GM21737 (cell line): ENCODE results near the gene FKBP3.
"Not testable (repeated sequence)": the region's sequence is repeated elsewhere in the genome, so short reads cannot be mapped to it uniquely, and the experiment has no call there.

Source experiments
- ATAC-seq: cut with Tn5 transposase; IDR thresholded peaks from one replicate; pipeline ENCODE4 v1.9.1; 2021; ENCODE audit warnings: mild to moderate bottlenecking, moderate library complexity; ENCODE audit not compliant: unreplicated experiment

FKBP3 gene

DNA sequence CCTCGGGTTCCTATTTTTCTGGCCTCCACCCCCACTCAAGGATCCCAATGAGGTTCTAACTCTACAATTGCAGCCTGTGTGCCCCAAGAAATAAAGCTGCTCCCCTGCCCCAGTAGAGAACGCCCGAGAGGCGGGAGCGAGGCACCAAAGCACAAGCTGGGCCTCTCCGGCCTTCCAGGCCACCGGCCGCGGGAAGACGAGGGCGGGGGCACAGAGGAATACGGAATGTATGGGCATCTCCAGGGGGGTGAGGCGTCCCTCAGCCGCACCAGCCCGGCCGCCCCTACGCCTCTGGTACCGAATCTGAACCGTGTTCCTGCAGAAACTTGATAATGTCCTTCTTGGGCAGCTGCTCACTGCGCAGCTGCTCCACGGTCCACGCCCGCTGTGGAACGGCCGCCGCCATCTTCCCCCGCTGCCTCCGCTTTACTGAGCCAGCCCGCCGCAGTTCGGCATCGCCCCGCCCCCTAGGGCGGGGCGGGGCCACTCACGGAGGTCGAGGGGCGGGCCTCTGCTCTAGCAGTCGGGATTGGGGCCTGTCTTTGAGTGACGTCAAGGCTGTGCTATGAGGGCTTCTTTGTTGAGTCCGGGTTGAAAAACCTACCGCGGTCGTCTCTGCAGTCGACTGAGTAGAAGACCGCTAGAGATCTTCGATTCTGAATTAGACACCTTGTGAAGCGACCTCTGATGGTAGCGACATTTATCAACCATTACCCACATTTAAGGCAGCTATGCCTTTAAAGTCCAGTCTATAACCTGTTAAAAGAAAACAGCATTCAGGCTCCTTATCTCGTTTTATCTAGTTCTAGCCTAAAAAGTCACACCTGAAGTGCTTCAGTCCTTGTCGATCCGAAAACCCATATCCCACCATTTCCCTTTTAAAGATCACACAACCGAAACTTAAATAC is at the start of gene FKBP3:
Gene FKBP3 (minus strand): TSS at position 431 of the 908 bp plus-strand sequence. CDS start 25 bp downstream, at position 406.
- ATAC-seq: peak; percentile 88

DNA sequence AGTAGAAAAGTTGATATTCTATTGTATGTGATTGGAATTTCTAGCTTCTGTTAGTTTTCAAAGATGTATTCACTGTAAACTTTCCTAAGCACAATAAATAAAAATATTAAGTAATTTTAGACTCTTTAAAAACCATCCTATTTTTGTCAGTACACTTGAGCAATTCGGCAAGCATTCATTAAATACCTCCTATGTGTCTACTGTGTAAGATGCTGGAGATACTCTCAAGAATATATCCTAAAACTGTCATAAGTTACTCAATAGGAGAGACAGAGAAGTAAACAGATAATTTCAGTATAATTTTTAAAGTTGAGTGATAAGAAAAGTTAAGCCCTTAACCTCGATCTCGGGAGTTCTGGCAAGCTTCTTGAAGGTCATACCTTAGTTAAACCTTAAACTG is 47.5 kb upstream of the FKBP3 start:
- no peak for ATAC-seq

DNA sequence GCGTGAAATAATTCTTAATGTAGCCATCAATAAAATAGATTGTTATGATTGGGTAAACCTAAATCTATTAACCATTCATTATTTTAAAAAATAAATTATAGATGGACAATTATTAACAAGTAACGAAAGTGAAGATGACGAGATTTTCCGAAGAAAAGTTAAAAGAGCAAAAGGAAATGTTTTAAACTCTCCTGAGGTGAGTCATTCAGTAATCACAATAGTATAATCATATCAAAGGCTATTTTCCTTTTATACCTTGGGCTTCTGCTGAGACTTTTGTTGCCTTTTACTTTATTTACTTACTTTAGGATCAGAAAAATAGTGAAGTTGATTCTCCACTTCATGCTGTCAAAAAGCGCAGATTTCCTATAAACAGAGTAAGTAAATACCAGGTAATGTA is 47.0 kb upstream of the FKBP3 start:
- ATAC-seq: no peak

DNA sequence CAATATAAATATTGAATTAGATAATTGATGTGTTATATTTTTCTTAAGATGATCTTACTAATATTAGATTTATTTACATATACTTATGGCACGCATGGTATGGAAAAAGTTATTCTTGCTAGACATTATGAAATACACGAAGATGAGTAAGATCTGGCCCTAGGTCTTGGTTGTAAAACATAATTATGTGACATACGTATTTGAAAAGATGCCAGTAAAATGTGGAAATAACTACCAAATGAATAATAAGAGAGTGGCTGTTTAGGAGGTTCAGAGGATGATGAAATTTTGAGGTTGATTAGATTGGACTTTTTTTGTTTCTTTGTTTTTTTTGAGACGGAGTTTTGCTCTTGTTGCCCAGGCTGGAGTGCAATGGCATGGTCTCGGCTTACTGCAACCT is 42.8 kb upstream of the FKBP3 start:
- ATAC-seq: no peak

DNA sequence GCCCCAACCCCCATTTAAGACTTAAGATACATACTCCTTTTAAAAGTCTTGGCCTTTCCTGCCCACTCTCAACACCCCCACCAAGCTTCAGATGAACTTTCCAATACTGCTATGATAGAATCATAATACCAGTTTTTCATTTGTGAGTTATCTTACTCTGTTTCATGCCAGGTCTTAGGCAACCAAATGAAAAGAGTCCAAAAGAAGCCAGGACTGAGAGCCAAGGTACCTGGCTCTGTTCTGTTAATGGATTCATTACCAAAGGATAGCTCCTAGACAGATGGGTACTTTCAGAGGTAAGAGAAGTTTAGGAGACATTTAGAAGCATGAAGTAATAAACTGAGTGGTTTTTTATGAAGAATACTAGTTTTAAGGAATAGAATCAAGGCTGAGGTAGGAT is 35.6 kb upstream of the FKBP3 start:
- ATAC-seq: no peak

DNA sequence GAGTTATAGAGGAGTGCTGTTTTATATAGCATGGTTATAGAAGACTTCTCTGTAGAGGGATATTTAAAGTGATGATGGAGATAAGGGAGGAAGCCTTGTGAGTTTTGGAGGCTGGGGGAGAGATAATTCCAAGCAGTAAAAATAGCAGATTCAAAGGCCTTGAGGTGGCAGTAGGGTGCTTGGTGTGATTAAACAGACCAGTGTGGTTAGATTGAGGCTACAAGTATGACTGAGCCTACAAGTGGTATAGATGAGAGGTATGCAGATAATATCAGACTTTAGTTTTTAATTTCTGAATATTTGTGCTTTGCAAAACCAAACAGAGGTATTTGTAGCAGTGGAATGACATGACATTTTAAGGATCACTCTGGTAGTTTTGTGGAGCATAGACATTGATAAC is 21.8 kb upstream of the FKBP3 start:
- ATAC-seq: no peak

DNA sequence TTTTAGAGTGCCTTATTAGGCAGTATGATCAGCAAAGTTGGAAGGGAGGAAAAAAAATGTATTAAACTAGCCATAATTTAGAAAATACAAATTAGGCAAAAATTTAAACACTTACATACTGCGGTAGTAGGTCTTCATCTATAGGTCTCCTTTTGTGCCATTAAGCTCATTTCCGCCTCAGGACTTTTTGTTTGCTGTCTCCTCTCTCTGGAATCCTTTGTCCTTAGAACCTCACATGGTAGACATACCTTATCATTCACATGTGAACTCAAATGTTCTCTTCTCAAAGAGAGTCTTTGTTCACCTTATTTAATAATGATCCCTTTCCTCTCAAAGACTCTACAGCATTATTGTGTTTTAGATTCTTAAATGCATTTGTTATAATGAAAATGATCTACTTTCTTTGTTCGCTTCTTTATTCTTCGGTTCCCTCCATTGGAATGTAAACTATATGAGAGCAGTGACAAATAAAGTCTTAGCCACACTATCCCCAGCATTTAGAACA is 16.2 kb upstream of the FKBP3 start:
- no peak for ATAC-seq

DNA sequence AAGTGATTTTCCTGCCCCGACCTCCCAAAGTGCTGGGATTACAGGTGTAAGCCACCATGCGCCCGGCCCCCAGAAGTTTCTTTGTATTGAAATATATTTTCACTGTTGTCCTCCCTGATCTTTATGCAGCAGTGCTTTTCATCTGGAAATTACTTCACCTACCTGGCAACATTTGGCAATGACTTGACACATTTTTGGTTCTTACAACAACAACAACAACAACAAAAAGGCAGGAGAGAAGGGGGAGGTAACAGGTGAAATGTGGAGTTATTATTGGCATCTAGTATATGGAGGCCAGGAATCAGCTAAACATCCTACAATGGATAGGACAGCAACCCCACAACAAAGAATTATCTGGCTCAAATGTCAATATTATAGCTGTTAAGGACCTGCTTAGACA is 15.3 kb upstream of the FKBP3 start:
- ATAC-seq: no peak

DNA sequence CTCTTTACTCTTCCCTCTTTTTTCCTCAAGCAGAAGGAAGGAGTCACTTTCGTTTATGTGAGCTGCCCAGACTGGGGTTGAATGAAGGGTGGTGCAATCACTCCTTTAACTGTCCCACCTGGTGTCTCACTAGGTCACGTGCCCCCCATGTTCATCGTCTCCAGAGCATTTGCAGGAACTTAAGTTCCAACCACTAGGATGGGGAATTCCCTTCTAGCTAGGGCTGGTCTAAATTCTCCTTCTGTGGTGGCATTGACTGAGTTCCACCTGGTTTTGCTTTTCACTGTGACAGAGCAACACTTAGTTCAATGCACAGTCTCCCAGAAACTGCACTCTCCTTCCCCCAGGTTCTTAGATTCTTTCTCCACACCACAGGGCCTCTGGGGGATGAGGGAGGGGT is 10.9 kb upstream of the FKBP3 start:
- ATAC-seq: no peak

DNA sequence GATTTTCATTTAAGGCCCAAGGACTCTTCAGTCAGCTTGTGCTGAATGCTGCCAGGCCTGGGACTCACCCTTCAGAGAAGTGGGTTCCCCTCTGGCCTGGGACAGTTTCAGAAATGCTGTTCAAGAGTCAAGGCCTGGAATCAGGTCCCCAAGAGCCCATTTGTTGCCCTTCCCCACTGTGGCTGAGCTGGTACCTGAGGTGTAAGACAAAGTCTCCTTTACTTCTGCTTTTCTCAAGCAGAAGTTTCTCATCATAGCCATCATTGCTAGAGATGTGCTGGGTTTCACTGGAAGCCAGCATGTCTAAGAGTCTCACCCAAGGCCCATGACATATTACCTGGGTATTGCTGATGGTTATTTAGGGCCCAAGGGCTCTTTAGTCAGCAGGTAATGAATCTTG is 10.4 kb upstream of the FKBP3 start:
- ATAC-seq: peak; percentile 56

DNA sequence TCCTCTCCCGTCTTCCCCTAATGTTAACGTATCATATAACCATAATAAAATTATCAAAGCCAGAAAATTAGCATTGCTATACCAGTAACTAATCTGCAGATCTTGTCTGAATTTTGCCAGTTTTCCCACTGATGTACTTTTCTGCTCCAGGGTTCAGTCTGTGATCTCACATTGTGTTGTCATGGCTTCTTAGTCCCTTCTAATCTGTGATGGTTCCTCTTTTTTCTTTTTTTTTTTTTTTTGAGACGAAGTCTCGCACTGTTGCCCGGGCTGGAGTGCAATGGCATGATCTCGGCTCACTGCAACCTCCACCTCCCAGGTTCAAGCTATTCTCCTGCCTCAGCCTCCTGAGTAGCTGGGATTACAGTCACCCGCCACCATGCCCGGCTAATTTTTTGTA is 7.8 kb upstream of the FKBP3 start:
- not testable (repeated sequence) for ATAC-seq

DNA sequence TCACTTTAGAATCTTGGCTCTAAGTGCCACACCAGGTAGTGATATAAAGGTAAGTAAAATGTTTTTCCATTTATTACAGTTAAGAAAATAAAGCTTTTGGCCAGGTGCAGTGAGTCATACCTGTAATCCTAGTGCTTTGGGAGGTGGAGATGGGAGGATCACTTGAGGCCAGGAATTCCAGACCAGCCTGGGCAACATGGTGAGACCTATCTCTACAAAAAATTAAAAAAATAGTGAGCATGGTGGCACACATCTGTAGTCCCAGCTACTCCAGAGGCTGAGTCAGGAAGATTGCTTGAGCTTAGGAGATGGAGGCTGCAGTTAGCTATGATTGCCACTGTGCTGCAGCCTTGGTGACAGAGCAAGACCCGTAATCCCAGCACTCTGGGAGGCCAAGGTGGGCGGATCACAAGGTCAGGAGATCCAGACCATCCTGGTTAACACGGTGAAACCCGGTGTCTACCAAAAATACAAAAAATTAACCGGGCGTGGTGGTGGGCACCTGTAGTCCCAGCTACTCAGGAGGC is 6.4 kb upstream of the FKBP3 start:
- no peak for ATAC-seq

DNA sequence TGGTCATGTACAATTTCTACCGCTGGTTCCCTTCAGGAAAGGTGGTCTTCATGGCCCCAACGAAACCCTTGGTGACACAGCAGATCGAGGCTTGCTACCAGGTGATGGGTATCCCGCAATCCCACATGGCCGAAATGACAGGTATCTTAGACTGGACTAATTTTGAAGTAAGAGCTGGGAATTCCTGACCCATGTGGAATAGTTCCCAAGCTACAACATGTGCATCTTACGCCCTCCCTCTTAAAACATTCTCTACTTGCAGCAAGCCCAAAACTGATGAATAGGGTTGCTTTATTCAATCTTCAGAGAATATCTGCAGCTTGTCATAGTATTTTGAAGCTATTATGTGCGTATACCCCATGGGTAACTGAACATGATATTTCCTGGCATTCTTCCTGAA is 2.1 kb upstream of the FKBP3 start:
- ATAC-seq: no peak

DNA sequence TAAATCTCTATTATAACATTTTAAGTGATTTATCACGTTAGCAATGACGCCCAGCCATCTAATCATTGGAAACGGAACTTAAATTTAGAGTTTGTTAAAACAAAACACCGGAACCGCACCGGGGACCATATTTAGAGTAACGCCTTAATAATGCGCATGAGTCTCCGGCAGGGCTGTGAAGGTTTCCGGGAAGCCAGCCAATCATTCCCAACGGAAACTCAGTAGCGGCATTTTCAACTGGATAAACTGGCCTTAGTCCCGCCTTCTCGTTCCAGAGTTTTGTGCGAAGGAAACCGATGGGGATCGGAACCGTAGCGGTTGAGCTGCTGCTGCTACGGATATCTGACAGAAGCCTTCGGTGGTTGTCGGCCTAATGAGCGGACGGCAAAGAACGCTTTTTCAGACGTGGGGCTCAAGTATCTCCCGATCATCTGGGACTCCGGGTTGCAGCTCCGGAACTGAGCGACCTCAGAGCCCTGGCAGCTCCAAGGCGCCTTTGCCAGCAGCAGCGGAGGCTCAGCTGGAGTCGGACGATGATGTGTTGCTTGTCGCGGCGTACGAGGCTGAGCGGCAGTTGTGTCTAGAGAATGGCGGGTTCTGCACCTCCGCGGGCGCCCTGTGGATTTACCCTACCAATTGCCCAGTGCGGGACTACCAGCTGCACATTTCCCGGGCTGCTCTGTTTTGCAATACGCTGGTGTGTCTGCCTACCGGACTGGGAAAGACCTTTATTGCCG is 1.5 kb upstream of the FKBP3 start, which contains the start of gene FANCM:
Gene FANCM (plus strand): TSS at position 272 of the 737 bp plus-strand sequence. CDS start 102 bp downstream, at position 374.
- peak; percentile 44 for ATAC-seq

DNA sequence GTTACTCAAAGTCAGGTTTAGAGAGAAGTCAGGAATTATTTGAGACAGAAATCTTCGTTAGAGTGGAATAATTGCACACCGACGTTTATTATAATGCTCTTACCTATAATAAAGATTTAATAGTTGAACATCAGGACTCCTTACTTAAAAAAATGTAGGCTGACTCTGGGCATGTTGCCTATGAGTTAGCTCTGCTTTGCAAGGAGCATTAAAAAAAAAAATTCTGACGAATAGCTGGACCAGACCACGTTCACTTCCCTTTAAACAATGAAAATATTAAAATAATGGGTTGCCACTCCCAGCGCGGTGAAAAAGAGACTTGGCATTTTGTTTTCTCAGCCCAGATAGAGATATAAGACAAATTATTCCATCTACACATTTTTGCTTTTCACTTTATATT is 875 bp upstream of the FKBP3 start:
- no peak for ATAC-seq

DNA sequence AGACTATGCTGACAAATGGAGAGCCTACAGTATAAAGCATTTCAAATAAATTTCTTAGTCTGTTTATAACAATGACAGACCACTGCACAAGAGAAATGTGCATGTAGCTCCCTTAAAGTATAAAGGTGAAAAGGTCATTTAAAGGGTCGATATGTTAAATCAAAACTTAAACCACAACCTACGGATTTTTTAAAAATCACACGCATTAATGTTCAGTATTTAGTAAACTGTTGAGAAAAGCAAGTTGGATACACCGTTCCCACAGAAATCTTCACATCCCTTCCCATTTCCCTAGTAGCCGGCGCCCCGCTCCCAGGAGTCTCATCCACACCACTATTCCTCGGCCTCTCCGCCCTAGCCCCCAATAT is 614 bp downstream of the FKBP3 start:
- no peak for ATAC-seq

DNA sequence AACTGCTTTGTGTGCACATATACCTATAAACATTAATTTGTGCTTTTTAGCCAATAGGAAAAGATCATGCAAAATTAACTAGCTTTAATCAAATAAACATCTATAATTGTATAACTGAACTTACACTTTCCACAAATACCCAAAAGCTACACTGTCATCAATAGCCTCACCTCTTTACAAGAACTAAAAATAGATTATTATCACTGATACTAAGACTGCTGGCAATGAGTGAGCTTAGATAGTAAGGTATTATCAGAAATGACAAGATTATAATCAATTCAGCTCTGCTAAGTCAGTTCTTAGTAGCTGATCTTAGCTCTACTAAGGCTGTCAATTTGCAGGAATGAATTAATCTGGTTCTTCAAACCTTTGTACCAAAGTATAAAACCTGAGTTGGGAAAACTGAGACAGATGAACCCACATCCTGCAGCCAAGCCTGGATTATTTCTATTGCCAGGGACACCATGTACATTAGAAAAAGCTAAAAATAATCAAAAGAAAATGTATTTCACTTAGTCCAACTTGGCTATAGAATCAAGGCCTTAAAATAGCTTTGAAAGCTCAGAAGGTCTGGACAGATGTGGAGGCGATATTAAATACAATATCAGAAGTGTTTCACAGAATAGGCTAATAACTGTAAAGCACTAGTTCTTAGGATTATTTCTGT is 5.2 kb downstream of the FKBP3 start:
- no peak for ATAC-seq

DNA sequence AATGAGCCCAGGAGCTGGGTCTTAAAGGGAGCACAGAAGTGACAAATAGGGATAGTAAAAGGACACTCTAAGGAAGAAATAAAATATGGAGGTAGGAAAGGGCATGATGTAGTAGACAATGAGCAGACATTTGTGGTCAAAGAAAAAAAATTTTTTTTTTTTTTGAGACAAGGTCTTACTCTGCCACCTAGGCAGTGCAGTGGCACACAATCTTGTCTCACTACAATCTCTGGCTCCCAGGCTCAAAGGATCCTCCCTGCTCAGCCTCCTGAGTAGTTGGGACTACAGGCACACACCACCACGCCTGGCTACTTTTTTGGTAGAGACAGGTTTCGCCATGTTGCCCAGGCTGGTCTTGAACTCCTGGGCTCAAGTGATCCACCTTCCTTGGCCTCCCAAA is 8.5 kb downstream of the FKBP3 start:
- ATAC-seq: no peak

DNA sequence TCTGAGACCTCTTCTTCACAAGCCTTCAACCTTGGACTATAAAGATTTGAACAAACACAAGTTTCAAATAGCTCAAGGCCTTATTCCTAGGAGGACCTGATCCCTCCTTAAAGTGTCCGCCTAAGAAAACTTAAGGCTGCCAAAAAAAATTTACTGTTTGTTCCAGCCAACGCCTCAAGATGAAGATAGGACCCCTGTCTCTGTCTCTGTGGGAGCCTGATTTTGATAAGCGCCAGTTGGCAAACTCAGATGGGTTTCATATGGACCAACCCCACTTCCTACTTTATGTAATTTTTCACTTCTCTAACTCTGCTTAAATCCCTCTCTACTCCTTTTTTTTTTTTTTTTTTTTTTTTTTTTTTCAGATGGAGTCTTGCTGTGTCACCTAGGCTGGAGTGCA is 11.0 kb downstream of the FKBP3 start:
- no peak for ATAC-seq

DNA sequence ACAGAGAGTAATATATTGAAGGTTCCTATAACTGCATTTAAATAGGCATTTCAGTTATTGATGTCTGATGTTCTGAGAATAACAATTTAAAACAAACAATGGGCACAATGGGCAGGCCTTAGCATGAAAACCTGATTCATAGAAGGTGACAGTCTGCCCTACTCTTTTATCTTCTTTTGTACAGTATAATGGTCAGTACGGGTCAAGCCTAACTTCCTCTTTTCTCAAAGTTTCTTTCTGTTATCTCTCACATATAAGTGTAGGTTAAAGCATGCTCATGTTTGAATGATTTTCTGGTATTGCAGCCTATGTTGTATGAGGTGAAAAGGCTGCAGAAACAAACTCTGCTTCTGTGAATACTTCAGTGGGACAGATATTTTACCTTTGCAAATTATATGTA is 14.2 kb downstream of the FKBP3 start:
- no peak for ATAC-seq

DNA sequence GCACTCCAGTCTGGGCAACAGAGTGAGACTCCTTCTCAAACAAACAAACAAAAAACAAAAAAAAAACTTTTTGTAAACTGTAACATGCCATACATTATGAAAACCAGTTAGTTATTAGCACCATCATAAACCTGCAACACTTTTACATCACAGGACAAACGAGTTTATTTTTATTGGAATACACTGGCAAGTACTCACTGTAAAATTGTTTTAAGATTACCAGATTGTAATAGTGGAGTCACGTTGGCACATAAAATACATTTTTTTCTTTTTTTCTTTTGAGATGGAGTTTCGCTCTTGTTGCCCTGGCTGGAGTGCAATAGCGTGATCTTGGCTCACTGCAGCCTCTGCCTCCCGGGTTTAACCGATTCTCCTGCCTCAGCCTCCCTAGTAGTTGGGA is 15.7 kb downstream of the FKBP3 start:
- ATAC-seq: no peak
